GM18505 (cell line): Measurements from ENCODE around the gene CRHR1.

ENCODE experiments used
- ATAC-seq: cut with Tn5 transposase; IDR thresholded peaks from one replicate; pipeline ENCODE4 v1.9.1; 2021; ENCODE audit not compliant: unreplicated experiment
- POLR2A ChIP-seq: IDR thresholded peaks from 4 replicates; pipeline ENCODE4 v1.6.1; 2011; ENCODE audit warnings: borderline replicate concordance; ENCODE audit not compliant: insufficient read depth, insufficient read length; ENCODE audit errors: extremely low read depth

The CRHR1 gene

DNA sequence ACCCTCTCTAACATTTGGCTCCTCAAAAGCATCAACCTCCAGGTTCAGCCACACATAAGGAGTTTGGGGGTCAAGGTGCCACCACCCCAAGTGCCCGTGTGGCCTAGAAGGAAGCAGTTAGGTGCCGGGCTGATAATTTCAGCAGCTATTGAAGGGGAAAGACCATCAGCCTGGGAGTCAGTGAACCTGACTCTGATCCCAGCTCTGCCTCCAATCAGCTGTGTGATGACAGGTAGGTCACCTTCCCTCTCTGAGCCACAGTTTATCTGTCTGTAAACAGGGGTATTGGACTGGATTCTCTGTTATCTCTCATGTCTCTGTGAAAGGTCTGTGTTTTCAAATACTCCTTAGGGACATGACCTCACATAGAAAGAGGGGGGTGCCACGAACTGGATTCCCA is 3.9 kb downstream of the CRHR1 start:
- no peak for TF ChIP-seq POLR2A
- no peak for ATAC-seq

DNA sequence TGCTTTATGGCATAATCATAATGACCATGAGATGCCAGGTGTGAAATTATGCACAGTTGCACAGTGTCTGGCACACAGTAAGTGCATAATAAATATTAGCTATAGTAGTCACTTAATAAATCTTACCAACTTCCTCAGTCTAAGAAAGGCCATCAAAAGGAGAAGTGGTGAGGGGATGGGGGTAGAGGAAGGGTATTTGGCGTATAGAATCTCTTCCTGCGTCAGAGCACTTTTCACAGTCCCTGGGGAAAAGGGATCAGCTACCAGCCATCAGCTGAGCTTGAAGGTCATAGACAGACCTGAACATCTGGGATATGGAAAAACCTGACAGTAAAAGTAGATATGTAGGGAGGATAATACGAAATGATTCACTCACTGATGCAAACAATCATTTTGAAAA is 5.8 kb downstream of the CRHR1 start:
- TF ChIP-seq POLR2A: no peak
- no peak for ATAC-seq

DNA sequence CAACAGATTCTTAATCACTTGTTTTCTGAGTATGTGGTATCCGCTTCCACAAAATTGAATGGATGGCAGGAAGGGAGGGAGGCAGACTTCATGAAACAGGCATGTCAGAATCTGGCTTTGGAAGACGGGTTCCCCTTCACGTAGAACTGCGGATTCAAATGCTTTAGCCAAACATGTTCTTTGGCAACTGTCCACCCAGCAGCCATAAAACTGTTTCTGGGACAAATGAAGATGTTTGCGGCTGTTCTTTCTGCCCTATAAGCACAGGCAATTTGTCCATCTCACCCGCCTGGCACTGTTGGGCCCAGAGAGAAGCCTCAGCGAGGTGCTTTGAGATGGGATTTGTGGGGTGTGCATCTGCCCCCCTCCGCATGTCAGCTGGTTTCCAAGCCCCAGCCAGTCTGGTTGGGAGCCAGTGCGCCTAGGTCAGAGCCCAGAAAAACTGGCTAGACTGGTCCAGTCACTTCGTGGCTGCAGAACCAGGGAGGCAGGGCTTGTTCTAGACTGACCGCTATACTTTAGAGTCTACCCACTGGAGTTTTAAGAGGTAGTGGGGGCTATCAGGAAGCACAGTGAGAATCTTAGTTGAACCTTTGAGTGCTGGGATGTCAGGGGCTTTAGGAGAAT is 6.3 kb downstream of the CRHR1 start:
- no peak for TF ChIP-seq POLR2A
- ATAC-seq: no peak

DNA sequence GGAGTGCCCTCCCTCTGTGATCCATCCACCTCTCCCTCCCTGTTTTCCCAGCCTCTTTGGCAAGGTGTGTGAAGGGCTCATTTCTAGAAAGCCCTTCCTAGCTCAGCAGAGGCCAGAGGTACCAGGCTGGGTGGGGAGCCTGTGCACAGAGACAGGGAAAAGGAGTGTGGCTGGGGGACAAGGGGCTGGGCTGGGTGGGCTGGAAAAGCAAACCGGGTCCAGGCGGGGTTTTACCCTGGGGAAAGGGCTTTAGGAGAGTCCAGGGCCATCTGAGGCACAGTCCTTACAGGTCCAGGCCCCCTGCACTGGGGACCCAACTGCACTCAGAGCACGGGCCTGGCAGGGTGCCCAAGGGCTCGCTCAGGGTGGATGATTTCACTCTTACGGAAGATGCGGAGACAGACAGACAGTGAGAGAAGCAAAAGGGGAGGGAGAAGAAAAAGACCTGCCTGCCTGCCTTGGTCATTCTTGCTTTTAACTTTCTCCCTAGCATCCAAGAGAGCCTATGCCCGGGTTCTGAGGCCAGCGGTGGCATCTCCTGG is 7.0 kb downstream of the CRHR1 start:
- TF ChIP-seq POLR2A: no peak
- ATAC-seq: no peak

DNA sequence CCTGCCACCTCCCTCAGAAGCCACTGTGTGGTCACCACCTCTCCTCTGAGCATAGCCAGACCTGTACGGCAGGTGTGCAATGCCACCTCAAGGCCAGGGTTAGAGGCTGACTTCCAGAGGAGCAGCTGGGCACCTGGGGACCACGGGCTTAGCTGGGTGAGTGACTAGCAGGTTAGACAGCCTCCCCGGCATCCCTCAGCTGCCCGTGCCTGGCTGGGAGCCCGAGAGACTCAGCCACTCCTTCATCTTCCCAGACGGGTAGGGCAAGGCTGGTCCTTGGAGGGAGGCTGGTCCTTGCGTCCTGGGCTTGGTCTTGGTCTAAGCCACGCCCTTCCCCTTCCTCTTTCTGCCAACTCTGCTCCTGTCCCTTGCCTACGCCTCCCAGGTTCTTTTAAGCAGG is 7.8 kb downstream of the CRHR1 start:
- TF ChIP-seq POLR2A: no peak
- no peak for ATAC-seq

DNA sequence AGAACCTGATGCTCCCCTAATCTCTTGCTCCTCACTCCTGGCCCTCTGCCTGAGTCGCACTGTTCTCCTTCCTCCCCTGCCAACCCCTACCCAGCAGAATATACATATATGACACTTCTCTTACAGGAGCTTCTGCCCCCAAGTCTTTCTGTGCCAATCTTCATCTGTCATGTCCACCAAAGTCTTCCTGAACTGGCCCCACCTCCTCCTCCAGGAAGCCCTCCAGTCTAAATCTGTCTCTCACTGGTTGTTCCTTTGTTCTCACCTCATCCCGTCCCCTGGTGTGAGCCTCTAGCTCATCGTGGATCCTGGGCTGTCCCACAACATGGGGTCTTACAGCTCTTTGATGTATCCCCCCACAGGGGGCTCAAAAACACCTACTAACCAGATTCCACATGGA is 8.3 kb downstream of the CRHR1 start:
- no peak for ATAC-seq
- TF ChIP-seq POLR2A: no peak

DNA sequence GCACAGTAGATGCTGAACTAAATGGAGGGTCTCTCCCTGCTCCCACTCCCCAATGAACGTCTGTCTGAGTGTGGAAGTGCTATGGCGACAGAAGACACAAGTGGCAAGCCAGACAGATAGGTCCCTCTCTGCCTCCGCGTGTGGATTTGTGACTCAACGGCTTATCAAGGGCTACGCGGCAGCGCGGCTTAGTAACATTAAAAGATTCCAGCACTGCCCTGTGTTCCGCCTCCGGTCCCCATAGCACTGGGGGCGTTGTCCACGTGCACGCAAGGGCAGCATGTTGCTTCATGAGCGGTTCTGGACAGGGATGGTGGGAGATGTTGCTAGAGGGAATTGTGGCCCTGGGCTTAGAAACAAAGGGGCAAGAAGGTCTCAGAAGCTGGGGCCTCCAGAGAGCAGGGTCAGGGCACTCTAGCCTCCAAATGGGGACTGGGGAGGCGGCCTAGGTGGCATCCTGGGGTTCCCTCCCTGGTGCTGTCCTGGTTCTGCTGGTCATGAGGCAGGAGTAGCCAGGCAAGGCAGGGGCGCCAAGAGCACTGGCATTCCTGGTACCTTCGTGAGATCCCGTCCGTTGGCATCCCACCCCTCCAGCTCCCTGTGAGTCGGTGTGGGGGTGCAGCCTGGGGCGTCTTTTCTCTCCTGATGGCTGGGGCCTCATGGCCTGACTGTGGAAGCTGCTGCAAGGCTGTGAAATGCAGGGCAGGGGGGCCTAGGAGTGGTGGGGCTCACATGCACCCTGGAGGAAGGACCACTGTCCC is 9.1 kb downstream of the CRHR1 start:
- no peak for TF ChIP-seq POLR2A
- ATAC-seq: no peak

DNA sequence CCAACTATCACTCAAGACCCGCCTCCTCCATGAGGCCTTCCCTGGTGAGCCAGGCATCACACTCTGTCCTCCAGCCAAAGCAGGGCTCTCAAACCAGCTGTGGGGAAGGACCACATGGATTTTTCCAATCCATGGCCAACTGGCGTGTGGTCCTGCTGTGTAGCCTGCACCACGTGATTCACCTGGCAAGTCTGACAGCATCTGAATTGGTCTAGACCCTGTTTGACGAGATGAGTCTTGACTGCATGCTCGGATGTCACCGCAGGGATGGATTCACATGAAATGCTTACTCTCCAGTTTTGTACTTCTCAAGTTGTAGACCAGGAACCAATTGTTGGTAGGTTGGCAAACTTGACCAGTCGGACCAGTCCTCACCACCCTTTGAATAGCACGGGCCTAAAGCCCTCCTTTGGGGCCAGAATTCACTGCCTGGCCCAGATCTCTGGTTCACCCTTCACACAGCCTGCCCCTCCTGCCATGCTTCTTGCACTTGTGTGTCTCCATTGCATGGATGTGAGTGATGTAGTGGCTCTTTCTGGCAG is 9.9 kb downstream of the CRHR1 start:
- no peak for ATAC-seq
- no peak for TF ChIP-seq POLR2A

DNA sequence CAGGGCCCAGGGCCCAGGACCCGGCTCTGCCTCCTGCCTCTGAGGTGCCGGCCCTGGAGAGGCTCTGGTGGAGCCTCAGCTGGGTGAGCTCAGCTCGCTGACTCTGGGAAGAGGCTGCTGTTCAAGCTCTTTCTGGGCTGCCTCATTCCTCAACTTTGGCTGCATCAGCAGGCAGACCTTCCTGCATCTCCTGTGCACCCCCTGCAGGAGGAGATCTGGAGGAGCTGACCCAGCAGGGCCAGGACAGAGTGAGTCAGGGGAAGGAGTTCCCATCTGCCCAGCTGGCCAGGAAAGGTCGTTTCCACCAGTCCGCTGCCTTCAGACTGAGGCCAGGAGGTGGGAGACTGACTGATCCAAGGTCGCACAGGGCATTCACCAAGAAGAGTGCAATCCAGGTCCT is 10.7 kb downstream of the CRHR1 start:
- TF ChIP-seq POLR2A: no peak
- no peak for ATAC-seq

DNA sequence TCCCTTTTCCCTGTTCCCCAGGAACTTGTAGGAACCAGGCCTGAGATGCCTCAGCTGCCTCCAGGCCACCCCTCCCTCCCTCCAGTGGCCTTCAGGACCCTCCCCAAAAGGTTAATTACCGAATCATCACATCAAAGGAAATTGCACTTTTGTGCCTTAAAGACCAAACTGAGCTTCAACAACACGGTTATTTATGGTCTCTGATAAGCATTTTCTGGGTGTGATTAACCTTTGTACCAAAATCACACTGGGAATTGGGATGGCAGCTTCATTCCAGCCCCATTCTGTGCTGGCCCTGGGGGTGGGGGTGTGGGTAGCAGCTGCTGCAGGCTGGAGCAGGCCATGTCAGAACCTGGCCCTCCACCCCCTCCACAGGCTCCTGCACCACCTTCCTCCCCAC is 16.7 kb downstream of the CRHR1 start:
- ATAC-seq: no peak
- no peak for TF ChIP-seq POLR2A

DNA sequence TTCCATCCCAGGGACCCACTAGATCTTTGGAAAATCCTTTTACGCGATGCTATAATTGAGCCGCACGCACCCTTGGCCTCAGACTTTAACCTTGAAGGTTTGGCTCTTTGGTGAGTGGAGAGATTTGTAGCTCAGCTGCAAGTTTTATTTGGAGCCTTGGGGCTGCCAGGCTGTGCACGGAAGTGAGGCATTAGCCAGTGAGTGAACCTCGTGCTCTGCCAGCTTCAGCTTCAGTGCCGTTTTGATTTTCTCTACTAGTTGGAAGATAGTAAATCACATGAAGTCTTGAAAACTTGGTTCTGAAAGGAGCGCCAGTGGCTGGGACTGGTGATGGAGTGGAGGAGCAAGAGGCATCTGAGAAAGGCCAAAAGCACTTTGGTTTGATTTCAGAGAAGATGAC is 17.3 kb downstream of the CRHR1 start:
- ATAC-seq: no peak
- no peak for TF ChIP-seq POLR2A

DNA sequence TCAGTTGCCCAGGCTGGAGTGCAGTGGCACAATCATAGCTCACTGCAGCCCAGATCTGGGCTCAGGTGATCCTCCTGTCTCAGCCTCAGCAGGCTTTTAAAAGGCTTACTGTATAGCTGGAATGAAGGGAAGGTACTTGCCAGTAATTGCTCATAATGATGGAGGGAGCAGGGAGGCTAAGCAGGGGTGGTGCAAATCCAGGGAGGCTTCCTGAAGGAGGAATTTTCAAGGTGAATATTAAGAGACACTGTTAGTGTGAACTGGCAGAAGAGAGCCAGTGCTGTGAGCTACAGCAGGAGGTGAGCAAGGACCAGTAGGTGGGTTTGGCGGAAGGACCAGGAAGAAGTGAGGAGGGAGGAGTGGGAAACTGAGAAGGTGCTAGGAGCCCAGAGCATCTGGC is 24.7 kb downstream of the CRHR1 start:
- no peak for TF ChIP-seq POLR2A
- ATAC-seq: no peak

DNA sequence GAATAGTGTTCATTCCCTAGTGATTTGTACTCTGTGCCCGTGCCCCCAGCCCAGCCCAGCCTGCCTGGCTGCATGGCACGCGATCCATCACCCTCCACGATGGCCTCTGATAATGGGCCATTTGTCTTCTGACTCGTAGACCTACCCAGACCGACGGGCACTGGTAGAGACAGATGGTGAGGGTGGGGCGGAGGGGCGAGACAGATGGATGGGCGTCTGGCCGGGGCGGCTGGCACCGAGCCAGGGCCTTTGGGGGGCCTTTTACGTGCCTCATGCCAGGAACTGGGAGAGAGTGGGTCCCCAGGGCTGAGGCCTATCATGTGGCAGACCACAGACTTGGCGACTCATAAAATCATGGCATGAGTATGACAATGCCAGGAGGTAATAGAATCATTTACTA is 25.4 kb downstream of the CRHR1 start:
- TF ChIP-seq POLR2A: no peak

DNA sequence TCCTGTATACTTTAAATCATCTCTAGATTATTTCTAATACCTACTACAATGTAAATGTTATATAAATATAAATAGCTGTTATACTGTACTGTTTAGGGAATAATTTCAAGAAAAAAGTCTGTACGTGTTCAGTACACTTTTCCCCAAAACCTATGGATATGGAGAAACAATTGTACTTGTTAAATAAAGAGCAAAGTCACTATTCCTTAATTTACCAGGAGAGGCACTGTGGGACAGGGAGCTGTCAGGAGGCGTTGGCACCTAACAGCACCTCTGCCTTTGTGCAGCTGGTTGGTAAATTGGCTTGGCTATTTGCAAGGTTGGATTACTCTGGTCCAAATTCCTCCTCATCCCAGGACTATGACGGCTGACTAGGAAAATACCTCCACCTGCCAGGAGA is 28.0 kb downstream of the CRHR1 start:
- TF ChIP-seq POLR2A: no peak
- ATAC-seq: no peak

More for the DNA sequence above, 25.4 kb downstream of the CRHR1 start:
- ATAC-seq: no peak
